Tibial artery (tissue), 4 donors: ENCODE measurements around the gene DND1.
A peak's percentile ranks its signal among the peaks of the same experiment; 100 is the strongest.
"Not testable (repeated sequence)": the region's sequence is repeated elsewhere in the genome, so short reads cannot be mapped to it uniquely, and the experiment has no call there.

Source experiments
- DNase-seq, 2 donors: peaks; one replicate each; pipeline ENCODE4 v3.0.0-alpha.2; 2019
- H3K27ac ChIP-seq, 2 donors: fragments of 200-600 bp; sonication (generic) in 1 of 2; 1 replicate in 1 of 2; 2 replicates in 1 of 2; pipeline ENCODE4 v1.5.1; 2018 to 2019; ENCODE audit warnings: mild to moderate bottlenecking in 1 of 2
- H3K27me3 ChIP-seq, 2 donors: fragments of 200-600 bp; sonication (generic) in 1 of 2; one replicate each; pipeline versions ENCODE4 v1.5.1 to v1.6.0; 2016 to 2019
- H3K36me3 ChIP-seq, 3 donors: fragments of 200-600 bp; sonication (generic) in 2 of 3; one replicate each; pipeline ENCODE4 v1.5.1; 2016 to 2019; ENCODE audit warnings: mild to moderate bottlenecking in 2 of 3
- H3K4me1 ChIP-seq, 4 donors: fragments of 200-600 bp; sonication (generic) in 2 of 4; 1 replicate in 3 of 4; 2 replicates in 1 of 4; pipeline ENCODE4 v1.5.1; 2016 to 2019
- H3K4me3 ChIP-seq, 2 donors: fragments of 200-600 bp; sonication (generic) in 1 of 2; 1 replicate in 1 of 2; 2 replicates in 1 of 2; pipeline ENCODE4 v1.5.1; 2018 to 2019; ENCODE audit warnings: mild to moderate bottlenecking in 2 of 2
- H3K9me3 ChIP-seq, 3 donors: fragments of 200-600 bp; sonication (generic) in 1 of 3; one replicate each; pipeline ENCODE4 v1.5.1; 2016 to 2019
- intact Hi-C: fragments of 100-400 bp; cut with DNase I; formaldehyde crosslinking; loops from one replicate; pipeline ENCODE4 v1.15.0; 2023; ENCODE audit warnings: low total_unique reads
- TF ChIP-seq, protein P1 (sequence below), 2 experiments: fragments of 200-600 bp in 1 of 2; fragments of 450-650 bp in 1 of 2; IDR thresholded peaks; one replicate each; pipeline ENCODE4 v1.5.1; 2017 to 2019; ENCODE audit warnings: antibody characterized with exemption in 2 of 2, mild to moderate bottlenecking in 1 of 2, moderate library complexity in 1 of 2

DND1 gene

DNA sequence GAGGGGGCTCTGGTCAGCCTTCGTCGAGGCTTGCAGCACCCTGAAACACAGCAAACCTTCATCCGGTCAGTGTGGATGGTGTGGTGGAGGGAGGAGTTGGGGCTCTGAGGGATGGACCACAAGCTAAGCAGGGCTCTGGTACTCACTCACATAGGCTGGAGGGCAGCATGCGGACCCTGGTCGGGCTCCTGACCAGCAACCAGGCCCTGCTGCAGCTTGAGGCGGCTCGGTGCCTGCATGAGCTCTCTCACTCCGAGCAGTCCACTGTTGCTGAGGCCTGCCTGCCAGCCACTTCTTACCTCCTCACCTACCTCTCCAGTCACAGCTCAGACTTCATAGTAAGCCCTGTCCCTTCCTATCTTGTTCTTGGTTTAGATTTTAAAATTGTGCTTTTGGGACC lies 31.7 kb downstream of the DND1 start:
- peaks cover 0 to 58% (median 19%) of the 10 kb centered on the region in 4 donors for H3K4me1 ChIP-seq
- H3K9me3 ChIP-seq: no peaks in the 10 kb centered on the region
- no peak overlapping the region for H3K27ac ChIP-seq
- TF ChIP-seq, protein P1, sequence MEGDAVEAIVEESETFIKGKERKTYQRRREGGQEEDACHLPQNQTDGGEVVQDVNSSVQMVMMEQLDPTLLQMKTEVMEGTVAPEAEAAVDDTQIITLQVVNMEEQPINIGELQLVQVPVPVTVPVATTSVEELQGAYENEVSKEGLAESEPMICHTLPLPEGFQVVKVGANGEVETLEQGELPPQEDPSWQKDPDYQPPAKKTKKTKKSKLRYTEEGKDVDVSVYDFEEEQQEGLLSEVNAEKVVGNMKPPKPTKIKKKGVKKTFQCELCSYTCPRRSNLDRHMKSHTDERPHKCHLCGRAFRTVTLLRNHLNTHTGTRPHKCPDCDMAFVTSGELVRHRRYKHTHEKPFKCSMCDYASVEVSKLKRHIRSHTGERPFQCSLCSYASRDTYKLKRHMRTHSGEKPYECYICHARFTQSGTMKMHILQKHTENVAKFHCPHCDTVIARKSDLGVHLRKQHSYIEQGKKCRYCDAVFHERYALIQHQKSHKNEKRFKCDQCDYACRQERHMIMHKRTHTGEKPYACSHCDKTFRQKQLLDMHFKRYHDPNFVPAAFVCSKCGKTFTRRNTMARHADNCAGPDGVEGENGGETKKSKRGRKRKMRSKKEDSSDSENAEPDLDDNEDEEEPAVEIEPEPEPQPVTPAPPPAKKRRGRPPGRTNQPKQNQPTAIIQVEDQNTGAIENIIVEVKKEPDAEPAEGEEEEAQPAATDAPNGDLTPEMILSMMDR (IDR thresholded peaks at IDR 0.05): no peak
- no peak overlapping the region for H3K4me3 ChIP-seq
- H3K36me3 ChIP-seq: peaks cover 5 to 42% (median 26%) of the 10 kb centered on the region in 3 donors
- intact Hi-C loops: no loop called here
- no peak for DNase-seq
- no peaks in the 10 kb centered on the region for H3K27me3 ChIP-seq

DNA sequence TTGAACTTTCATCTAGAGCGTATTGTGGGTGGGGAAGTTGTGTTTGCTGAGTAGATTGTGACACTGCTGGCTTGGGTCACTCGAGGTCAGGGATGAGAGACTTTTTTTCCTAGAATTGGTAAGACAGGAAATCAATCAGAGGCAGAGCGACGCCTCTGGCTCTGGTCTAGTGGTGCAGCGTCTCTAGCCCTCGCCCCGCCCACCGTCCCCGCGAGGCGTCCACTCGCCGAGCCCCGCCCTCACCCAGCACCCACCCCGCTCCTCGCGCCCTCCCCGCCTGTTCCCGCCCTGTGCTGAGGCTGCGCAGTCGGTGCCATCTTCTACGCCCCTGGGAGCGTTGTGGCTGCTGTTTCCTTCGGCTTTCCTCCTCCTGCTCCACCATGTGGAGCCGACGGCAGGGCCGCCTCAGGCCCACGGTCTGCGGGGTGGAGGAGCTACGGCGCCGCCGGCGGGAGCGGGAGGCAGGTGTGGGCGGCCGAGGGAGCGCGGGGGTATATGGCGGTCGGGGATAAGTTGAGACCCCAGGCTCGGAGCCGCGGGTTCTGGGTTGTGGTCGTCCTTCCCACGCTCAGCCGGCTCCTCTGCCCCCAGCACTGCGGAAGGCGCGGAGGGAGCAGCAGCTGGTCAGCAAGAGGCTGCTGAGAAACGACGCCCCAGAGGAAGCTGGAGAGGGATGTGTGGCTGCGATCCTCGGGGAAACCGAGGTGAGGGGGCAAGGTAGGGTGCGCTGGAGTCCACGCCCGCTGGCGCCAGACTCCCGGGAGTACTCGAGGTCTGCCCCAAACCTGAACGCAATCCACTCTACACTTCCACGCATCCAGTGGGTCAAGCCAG lies 34.0 kb downstream of the DND1 start, which contains the start of gene TMCO6:
Gene TMCO6 (plus strand): TSS at position 304 of the 834 bp plus-strand sequence. CDS start 77 bp downstream, at position 381.
- peak; percentile 98 to 99 for DNase-seq
- peak within 1 kb of the TSS; percentile 81 to 84 for H3K27ac ChIP-seq
- intact Hi-C loops: loop anchor here (2.0 kb wide), 1 partner anchor 75 kb away; the partner anchor contains the start of genes APBB3 and SLC35A4
- TF ChIP-seq, protein P1 (IDR thresholded peaks at IDR 0.05): peak; percentile 65 to 69
- H3K36me3 ChIP-seq: peaks cover under 1 to 24% (median 14%) of the 10 kb centered on the region in 3 donors
- peak within 1 kb of the TSS; percentile 59 to 84 for H3K4me3 ChIP-seq
- no peaks in the 10 kb centered on the region for H3K9me3 ChIP-seq
- no peaks in the 10 kb centered on the region for H3K27me3 ChIP-seq
- H3K4me1 ChIP-seq: peaks cover 0 to 37% (median 9%) of the 10 kb centered on the region in 4 donors

DNA sequence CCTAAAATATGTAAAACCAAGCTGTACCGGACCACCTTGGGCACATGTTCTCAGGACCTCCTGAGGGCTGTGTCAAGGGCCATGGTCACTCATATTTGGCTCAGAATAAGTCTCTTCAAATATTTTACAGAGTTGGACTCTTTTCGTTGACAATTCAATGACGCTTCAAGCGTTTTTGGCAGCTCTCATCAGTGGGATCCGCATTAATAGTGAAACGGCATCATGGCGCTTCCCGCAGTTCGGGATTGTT lies 34.6 kb downstream of the DND1 start:
- intact Hi-C loops: loop anchor here (2.0 kb wide), 1 partner anchor 74 kb away; the partner anchor contains the start of genes APBB3 and SLC35A4
- not testable (repeated sequence) for H3K27me3 ChIP-seq, H3K9me3 ChIP-seq, DNase-seq
- Histone ChIP-seq H3K27ac (peak overlapping the region; percentile 81 to 84), H3K36me3 (peaks cover 0 to 19% (median 9%) of the 10 kb centered on the region in 3 donors), H3K4me3 (peak overlapping the region; percentile 59 to 84), H3K4me1 (peaks cover 0 to 35% (median 9%) of the 10 kb centered on the region in 4 donors)

DNA sequence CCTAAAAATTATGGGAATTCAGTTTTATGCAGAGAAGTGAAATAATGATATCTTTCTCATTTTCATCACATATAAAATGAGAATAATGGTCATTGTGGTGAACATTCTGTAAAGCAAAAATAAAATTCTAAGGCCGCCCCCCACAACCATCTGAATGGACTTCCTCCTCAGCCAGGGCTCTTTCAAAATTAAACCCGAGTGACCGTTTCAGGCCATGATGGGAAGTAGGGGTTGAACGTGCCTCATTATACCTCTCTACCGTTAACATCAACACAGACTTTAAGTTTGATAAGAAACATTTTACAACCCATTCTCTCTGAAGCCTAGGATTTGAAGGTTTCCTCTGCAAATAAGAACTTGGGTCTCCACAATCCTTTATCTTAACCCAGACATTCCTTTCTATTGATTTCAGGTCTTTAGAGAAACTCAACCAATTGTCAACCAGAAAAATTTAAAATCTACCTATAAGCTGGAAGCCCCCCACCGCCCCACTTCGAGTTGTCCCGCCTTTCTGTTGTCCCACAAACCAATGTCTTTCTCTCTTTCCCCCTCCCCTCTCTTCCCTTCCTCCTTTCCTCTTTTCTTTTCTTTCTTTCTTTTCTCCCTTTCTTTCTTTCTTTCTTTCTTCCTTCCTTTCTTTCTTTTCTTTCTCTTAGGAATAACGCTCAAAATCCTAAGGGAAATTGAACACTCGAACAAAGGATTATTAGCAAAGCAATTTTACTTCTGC lies 35.8 kb downstream of the DND1 start:
- Histone ChIP-seq H3K4me3 (no peak overlapping the region), H3K27ac (no peak overlapping the region), H3K9me3 (no peaks in the 10 kb centered on the region), H3K27me3 (no peaks in the 10 kb centered on the region), H3K4me1 (peaks cover 5 to 35% (median 15%) of the 10 kb centered on the region in 4 donors), H3K36me3 (peaks cover 0 to 6% (median 0%) of the 10 kb centered on the region in 3 donors)
- TF ChIP-seq, protein P1 (IDR thresholded peaks at IDR 0.05): no peak
- intact Hi-C loops: loop anchor here (2.0 kb wide), 1 partner anchor 73 kb away; the partner anchor contains the start of genes APBB3 and SLC35A4
- DNase-seq: no peak

DNA sequence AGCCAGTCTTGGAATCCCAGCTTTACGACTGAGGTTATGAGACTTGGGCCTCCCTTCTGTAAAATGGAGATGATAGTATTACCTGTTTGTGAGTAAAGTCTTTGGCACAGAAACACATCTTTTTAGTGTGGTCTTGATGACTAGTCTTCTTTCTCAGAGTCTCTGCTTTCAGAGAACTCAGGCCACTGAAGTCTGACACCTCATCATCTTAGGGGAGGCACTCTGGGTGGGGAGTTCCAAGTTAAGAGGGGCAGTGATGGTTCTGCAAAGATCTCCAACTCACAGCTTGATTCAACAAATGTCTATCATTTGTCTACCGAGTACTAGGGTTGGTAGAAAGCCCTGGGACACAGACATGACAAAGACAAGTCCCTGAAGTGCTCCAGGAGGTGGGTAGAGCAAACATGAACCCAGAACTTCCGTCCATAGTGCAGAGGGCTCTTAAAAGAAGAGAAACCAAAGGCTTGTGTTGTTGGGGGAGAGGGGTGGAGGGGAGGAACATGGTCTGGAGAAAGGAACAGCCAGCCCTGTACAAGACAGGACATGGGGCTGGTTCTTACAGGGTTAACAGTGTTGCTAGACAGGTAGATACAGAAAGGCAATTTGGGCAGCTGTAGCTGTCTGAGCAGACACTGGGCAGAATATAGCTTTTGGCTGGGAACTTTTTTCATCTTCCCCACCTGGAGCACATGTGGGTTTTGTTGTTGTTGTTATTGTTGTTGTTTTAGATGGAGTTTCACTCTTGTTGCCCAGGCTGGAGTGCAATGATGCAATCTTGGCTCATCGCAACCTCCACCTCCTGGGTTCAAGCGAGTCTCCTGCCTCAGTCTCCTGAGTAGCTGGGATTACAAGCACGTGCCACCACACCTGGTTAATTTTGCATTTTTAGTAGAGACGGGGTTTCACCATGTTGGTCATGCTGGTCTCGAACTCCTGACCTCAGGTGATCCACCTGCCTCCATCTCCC lies 37.8 kb downstream of the DND1 start:
- H3K36me3 ChIP-seq: no peaks in the 10 kb centered on the region
- no peak for DNase-seq
- H3K27ac ChIP-seq: no peak overlapping the region
- H3K27me3 ChIP-seq: no peaks in the 10 kb centered on the region
- no peaks in the 10 kb centered on the region for H3K9me3 ChIP-seq
- TF ChIP-seq, protein P1 (IDR thresholded peaks at IDR 0.05): no peak
- no peak overlapping the region for H3K4me3 ChIP-seq
- peaks cover 5 to 35% (median 20%) of the 10 kb centered on the region in 4 donors for H3K4me1 ChIP-seq
- intact Hi-C loops: no loop called here
